Brain microvascular endothelial cell (primary cell): ENCODE measurements around the gene PTPRN2.

Experiments used
- DNase-seq: peaks from one replicate; pipeline ENCODE4 v3.0.0-alpha.2; 2020
- H3K27ac ChIP-seq: fragments of 250-450 bp; sonication (Bioruptor Pico); 2 replicates; pipeline ENCODE4 v1.5.1; 2020; ENCODE audit warnings: mild to moderate bottlenecking, moderate library complexity
- H3K27me3 ChIP-seq: fragments of 250-450 bp; sonication (Bioruptor Pico); replicated peaks from 2 replicates; pipeline ENCODE4 v1.5.1; 2020; ENCODE audit warnings: mild to moderate bottlenecking
- H3K36me3 ChIP-seq: fragments of 250-450 bp; sonication (Bioruptor Pico); replicated peaks from 2 replicates; pipeline ENCODE4 v1.5.1; 2020; ENCODE audit warnings: mild to moderate bottlenecking
- H3K4me3 ChIP-seq: 2 replicates; pipeline ENCODE4 v1.5.1; 2011; ENCODE audit warnings: low read depth, mild to moderate bottlenecking, control low read depth, low read length, moderate library complexity
- in situ Hi-C: cut with HindIII; loops from 2 replicates; pipeline ENCODE4 v1.10.0; 2017; ENCODE audit warnings: low sequenced_read_pairs, low pct_ligation_motif_present
- TF ChIP-seq, protein P1 (sequence below): IDR thresholded peaks from 2 replicates; pipeline ENCODE4 v1.5.1; 2011; ENCODE audit warnings: low read depth, mild to moderate bottlenecking, moderate library complexity, low read length, control low read depth, inconsistent platforms; ENCODE audit errors: missing control alignments

The PTPRN2 gene

DNA sequence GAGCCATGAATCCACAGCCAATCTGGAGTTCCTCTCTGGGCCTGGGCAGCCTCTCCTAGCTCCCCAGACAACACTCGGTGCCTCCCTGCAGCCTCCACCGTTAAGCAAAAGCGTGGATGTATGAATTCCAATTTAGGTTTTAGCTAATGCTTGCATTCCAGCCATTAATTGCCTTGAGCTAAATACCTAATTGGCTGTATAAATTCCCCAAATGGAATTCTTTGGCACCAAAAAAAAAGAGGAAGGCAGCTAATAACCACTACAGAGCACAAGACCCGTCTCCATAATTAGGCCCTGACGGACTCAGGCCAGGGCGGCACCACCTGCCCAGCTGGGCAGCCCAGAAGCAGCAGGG lies 140.5 kb downstream of the PTPRN2 start:
- H3K36me3 ChIP-seq, result no peaks in the 10 kb centered on the region
- H3K27ac ChIP-seq, result no peak overlapping the region
- no peaks in the 10 kb centered on the region for H3K27me3 ChIP-seq
- TF ChIP-seq, protein P1, sequence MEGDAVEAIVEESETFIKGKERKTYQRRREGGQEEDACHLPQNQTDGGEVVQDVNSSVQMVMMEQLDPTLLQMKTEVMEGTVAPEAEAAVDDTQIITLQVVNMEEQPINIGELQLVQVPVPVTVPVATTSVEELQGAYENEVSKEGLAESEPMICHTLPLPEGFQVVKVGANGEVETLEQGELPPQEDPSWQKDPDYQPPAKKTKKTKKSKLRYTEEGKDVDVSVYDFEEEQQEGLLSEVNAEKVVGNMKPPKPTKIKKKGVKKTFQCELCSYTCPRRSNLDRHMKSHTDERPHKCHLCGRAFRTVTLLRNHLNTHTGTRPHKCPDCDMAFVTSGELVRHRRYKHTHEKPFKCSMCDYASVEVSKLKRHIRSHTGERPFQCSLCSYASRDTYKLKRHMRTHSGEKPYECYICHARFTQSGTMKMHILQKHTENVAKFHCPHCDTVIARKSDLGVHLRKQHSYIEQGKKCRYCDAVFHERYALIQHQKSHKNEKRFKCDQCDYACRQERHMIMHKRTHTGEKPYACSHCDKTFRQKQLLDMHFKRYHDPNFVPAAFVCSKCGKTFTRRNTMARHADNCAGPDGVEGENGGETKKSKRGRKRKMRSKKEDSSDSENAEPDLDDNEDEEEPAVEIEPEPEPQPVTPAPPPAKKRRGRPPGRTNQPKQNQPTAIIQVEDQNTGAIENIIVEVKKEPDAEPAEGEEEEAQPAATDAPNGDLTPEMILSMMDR, result no peak
- no peak for DNase-seq
- in situ Hi-C loops, result no loop called here
- no peak overlapping the region for H3K4me3 ChIP-seq

DNA sequence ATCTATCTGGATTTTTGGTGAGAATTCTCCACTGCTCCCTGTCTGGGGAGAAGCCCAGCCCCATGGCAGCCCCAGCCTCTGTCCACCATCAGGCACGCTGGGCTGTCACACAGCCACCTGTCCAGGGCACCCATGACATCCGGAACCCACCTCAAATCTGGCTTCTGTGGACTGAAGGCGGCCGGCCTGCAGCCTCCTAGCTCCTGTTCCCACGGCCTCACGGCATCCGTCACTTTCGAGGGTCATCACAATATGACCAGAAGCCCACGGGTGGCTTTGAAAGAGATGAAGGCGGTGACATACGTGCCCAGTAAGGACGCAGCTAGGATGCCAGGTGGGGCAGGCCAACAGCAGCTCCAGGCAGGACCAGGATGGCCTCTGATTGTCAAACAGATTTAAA lies 140.9 kb downstream of the PTPRN2 start:
- DNase-seq, result no peak
- Histone ChIP-seq H3K27me3 (no peaks in the 10 kb centered on the region), H3K4me3 (no peak overlapping the region), H3K27ac (no peak overlapping the region), H3K36me3 (no peaks in the 10 kb centered on the region)
- in situ Hi-C loops, result no loop called here
- TF ChIP-seq, protein P1, result no peak

DNA sequence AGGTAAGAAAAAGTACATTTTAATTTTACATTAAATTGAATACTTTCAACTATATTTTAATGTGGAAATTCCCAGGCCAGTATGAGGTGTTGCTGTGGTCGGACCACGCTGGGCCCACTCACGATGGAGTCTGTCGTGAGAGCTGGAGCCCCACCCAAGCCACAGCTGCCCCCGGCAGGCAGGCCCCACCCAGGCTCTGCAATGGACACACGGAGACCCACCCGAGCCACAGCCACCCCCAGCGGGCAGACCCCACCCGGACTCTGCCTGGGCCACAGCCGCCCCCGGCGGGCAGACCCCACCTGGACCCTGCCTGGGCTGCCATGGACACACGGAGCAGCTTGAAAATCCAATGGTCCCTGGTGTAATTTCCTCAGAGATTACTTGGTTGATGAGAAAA lies 141.3 kb downstream of the PTPRN2 start:
- Histone ChIP-seq H3K4me3 (no peak overlapping the region), H3K27ac (no peak overlapping the region), H3K36me3 (no peaks in the 10 kb centered on the region), H3K27me3 (no peaks in the 10 kb centered on the region)
- in situ Hi-C loops, result no loop called here
- TF ChIP-seq, protein P1, result no peak
- DNase-seq, result no peak

DNA sequence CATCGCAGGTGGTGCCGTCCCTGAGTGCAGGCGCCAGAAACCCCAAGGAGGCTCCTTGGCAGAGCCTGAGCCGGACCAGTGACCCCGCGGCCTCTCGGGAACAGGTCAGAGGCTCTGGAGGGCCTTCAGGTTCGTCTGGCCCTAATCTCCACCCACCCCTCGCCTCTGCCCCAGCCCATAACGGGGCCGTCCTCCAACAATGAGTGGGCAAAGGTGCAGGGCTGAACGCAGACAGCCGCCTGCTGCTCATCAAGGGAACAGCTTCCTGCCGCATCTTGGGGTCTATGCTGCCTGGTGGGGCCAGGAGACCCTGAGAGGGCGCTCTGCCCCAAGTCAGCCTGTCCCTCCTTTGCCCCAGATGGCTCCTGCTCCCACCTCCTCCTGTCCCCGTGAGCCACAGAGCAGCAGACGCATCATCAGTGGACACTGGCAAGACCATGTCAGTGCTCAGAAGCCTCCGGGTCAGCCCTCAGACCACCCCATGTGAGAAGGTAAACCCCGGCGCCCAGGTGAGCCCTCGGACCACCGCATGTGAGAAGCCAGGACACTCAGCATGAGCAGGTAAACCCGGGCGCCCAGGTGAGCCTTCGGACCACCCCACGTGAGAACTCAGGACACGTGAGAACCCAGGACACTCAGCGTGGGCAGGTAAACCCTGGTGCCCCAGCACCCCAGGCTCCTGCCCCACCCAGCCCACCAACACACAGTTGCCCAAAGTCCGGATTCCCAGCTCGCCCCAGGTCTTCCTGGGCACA lies 142.0 kb downstream of the PTPRN2 start:
- Histone ChIP-seq H3K27ac (no peak overlapping the region), H3K27me3 (no peaks in the 10 kb centered on the region), H3K4me3 (no peak overlapping the region), H3K36me3 (no peaks in the 10 kb centered on the region)
- in situ Hi-C loops, result no loop called here
- DNase-seq, result no peak
- TF ChIP-seq, protein P1, result no peak

DNA sequence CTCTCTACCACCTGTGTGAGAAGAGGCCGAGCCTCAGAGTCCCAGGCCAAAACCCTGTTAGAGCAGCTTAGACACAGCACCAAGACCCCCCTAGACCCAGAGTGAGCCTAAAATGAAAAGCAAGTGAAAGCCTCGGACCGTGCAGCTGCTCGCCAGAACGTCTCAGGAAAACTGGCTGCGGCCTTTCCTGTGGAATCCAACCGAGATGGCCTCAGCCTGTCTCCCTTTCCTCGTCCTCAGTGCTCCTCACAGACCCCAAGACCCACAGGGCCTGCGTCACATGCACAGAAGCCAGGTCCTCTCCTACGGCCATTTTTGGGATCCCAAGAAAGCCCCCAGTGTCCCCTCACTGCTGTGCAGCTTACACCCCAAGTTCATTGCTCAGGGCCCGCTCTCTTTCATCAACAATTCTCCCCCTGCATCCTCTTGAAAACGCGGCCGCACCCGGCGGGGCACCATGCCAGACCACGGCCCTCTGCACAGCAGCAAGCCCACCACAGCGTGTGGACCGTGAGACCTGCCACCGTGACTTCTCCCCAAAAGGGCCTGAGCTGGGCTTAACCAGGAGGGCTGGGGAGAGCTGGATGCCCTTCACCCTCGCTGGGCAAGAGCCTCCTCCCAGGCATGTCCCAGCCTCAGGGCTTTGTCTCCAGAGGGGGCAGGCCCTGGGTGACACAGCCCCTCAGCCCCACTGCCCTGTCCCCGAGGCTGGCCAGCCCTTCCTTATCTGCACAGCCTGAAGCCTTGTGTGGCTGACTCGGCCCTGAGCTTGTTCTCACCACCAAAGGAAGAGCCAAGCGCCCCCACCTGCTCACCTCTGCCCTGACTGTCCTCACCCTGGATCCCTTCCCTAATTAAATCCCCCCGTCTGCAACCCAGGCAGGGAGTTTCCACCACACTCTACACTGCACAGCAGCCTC lies 142.9 kb downstream of the PTPRN2 start:
- H3K4me3 ChIP-seq, result no peak overlapping the region
- no peak overlapping the region for H3K27ac ChIP-seq
- no peak for DNase-seq
- H3K27me3 ChIP-seq, result no peaks in the 10 kb centered on the region
- in situ Hi-C loops, result no loop called here
- no peaks in the 10 kb centered on the region for H3K36me3 ChIP-seq
- TF ChIP-seq, protein P1, result no peak
